ENCODE data around the gene ATP6V1G1.

DNA sequence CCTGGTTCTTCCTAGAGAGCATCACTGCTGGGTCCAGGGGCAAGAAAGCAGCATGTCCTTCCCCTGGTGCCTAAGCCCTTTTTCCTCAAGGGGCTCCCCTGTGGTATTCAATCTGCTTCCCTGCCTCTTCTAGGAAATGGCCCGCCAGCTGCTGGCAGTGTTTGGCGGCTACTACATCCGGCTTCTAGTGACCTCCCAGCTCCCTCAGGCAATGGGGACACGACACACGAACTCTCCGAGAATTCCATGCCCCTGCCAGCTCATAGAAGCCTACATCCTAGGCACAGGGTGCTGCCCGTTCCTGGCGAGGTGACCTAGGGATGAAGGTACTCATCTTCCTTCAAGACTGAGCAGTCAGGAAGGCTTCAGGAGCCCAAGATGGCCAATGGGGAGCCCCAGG lies 55.4 kb downstream of the ATP6V1G1 start:
- TF ChIP-seq POLR2AphosphoS5 (IDR thresholded peaks at IDR 0.05), result no peak
- no peak for TF ChIP-seq POLR2A (IDR thresholded peaks at IDR 0.05)
- TF ChIP-seq, protein P1, sequence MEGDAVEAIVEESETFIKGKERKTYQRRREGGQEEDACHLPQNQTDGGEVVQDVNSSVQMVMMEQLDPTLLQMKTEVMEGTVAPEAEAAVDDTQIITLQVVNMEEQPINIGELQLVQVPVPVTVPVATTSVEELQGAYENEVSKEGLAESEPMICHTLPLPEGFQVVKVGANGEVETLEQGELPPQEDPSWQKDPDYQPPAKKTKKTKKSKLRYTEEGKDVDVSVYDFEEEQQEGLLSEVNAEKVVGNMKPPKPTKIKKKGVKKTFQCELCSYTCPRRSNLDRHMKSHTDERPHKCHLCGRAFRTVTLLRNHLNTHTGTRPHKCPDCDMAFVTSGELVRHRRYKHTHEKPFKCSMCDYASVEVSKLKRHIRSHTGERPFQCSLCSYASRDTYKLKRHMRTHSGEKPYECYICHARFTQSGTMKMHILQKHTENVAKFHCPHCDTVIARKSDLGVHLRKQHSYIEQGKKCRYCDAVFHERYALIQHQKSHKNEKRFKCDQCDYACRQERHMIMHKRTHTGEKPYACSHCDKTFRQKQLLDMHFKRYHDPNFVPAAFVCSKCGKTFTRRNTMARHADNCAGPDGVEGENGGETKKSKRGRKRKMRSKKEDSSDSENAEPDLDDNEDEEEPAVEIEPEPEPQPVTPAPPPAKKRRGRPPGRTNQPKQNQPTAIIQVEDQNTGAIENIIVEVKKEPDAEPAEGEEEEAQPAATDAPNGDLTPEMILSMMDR (IDR thresholded peaks at IDR 0.05), result no peak

Data from upper lobe of left lung (tissue), 4 donors.